HepG2 (cell line): ENCODE measurements around the gene NXPH1. TPM values are rescaled to one million over a fixed set of nuclear protein-coding genes. Genes with fewer than 3 reads are reported as not detected.

Experiments
- ATAC-seq: fragments of 200-7000 bp; cut with Tn5 transposase; 3 replicates; pipeline ENCODE4 v1.9.1; 2020; ENCODE audit warnings: mild to moderate bottlenecking, moderate library complexity
- BruUV-seq: library from RNA; stranded (reverse); fragments of 400-500 nt; replicated peaks from 2 replicates; lab custom pipeline; 2021; lab: Mats Ljungman, UMichigan
- CTCF ChIA-PET: fragments of 300-600 bp; formaldehyde crosslinking; extraction: SDS; loops from one replicate; lab custom pipeline; 2021; ENCODE audit warnings: low total read pairs, inconsistent platforms, low intra/inter-chr PET ratio; lab: Yijun Ruan, JAX
- POLR2A ChIA-PET: fragments of 350-600 bp; sonication (Branson Sonifier 250); formaldehyde crosslinking; loops from one replicate; lab custom pipeline; 2020; ENCODE audit warnings: antibody characterized with exemption, inconsistent platforms; lab: Yijun Ruan, JAX
- DNase-seq: peaks from one replicate; pipeline ENCODE4 v3.0.0-alpha.2; 2015; ENCODE audit warnings: low spot score
- FAIRE-seq: peaks from 3 replicates; lab custom pipeline; 2011; peaks lifted over from hg19 to GRCh38; lab: Jason Lieb, UNC
- H2AFZ ChIP-seq: one replicate; pipeline ENCODE4 v1.6.1; 2011; ENCODE audit warnings: low read length, inconsistent platforms
- H3K27ac ChIP-seq: fragments of 300-600 bp; 3 replicates; pipeline ENCODE4 v1.8.0; 2011; ENCODE audit warnings: mixed run types, mild to moderate bottlenecking, mixed read lengths, low read length, inconsistent platforms; ENCODE audit not compliant: insufficient read depth; ENCODE audit errors: extremely low read length
- H3K27me3 ChIP-seq, 2 experiments: fragments of 200-600 bp in 1 of 2; 2 replicates in 1 of 2; 3 replicates in 1 of 2; pipeline versions ENCODE4 v1.6.0 to v1.8.0; 2011; ENCODE audit warnings: low read length in 2 of 2, mild to moderate bottlenecking in 2 of 2, moderate library complexity in 2 of 2, inconsistent platforms in 1 of 2; ENCODE audit not compliant: insufficient read depth in 2 of 2, control insufficient read depth in 1 of 2
- H3K36me3 ChIP-seq, 2 experiments: fragments of 200-600 bp in 1 of 2; replicated peaks in 1 of 2; 2 replicates in 1 of 2; 3 replicates in 1 of 2; pipeline versions ENCODE4 v1.5.1 to v1.8.0; 2011; ENCODE audit warnings: low read length in 2 of 2, inconsistent platforms in 1 of 2; ENCODE audit not compliant: insufficient read depth in 2 of 2, control insufficient read depth in 1 of 2
- H3K4me1 ChIP-seq: 2 replicates; pipeline ENCODE4 v1.5.1; 2012; ENCODE audit warnings: low read length, inconsistent platforms; ENCODE audit not compliant: insufficient read depth
- H3K4me2 ChIP-seq: 2 replicates; pipeline ENCODE4 v1.6.0; 2011; ENCODE audit warnings: low read depth, low read length, inconsistent platforms
- H3K4me3 ChIP-seq, 3 experiments: fragments of 200-600 bp in 1 of 3; sonication (generic), shearing (Covaris generic) in 1 of 3; replicated peaks in 1 of 3; 2 replicates each; pipeline ENCODE4 v1.5.1; 2011 to 2016; ENCODE audit warnings: low read length in 3 of 3, inconsistent platforms in 2 of 3, low read depth in 2 of 3, mild to moderate bottlenecking in 2 of 3, control low read depth in 1 of 3, mixed read lengths in 1 of 3; ENCODE audit not compliant: insufficient read depth in 1 of 3
- H3K79me2 ChIP-seq: one replicate; pipeline ENCODE4 v1.6.1; 2011; ENCODE audit warnings: low read length, inconsistent platforms; ENCODE audit not compliant: insufficient read depth
- H3K9ac ChIP-seq: 2 replicates; pipeline ENCODE4 v1.6.0; 2011; ENCODE audit warnings: mild to moderate bottlenecking, low read depth, low read length, inconsistent platforms; ENCODE audit not compliant: insufficient read depth
- H3K9me3 ChIP-seq: 2 replicates; pipeline ENCODE4 v1.5.1; 2012; ENCODE audit warnings: mild to moderate bottlenecking, low read length
- H4K20me1 ChIP-seq: 2 replicates; pipeline ENCODE4 v1.6.0; 2011; ENCODE audit warnings: inconsistent platforms, mild to moderate bottlenecking, low read length, moderate library complexity; ENCODE audit not compliant: insufficient read depth
- BCLAF1 ChIP-seq: fragments of 450-650 bp; IDR thresholded peaks from 2 replicates; pipeline ENCODE4 v1.6.1; 2017; ENCODE audit warnings: mild to moderate bottlenecking
- CSRNP1 ChIP-seq: sonication (generic); formaldehyde crosslinking; IDR thresholded peaks from 2 replicates; pipeline ENCODE4 v1.8.1; 2023; ENCODE audit warnings: mild to moderate bottlenecking, missing genetic modification reagents
- DDIT3 ChIP-seq: sonication (generic); formaldehyde crosslinking; IDR thresholded peaks from 2 replicates; pipeline ENCODE4 v1.4.0; 2020; ENCODE audit warnings: mild to moderate bottlenecking, missing genetic modification reagents
- EEA1 ChIP-seq: sonication (generic); formaldehyde crosslinking; IDR thresholded peaks from 2 replicates; pipeline ENCODE4 v1.5.1; 2020; ENCODE audit warnings: mild to moderate bottlenecking, missing genetic modification reagents, borderline replicate concordance
- ELK4 ChIP-seq: sonication (generic); formaldehyde crosslinking; IDR thresholded peaks from 2 replicates; pipeline ENCODE4 v1.9.0; 2021; ENCODE audit warnings: missing genetic modification reagents, borderline replicate concordance
- ERF ChIP-seq: IDR thresholded peaks from 2 replicates; pipeline ENCODE4 v1.6.1; 2018; ENCODE audit warnings: missing biosample characterization, missing genetic modification reagents
- MED1 ChIP-seq: sonication (generic); formaldehyde crosslinking; IDR thresholded peaks from 2 replicates; pipeline ENCODE4 v1.4.0; 2020; ENCODE audit warnings: missing genetic modification reagents
- SCMH1 ChIP-seq: sonication (generic); formaldehyde crosslinking; IDR thresholded peaks from 2 replicates; pipeline ENCODE4 v1.9.0; 2021; ENCODE audit warnings: missing genetic modification reagents, mild to moderate bottlenecking, borderline replicate concordance
- SIN3A ChIP-seq: IDR thresholded peaks from 2 replicates; pipeline ENCODE4 v1.6.1; 2011; ENCODE audit warnings: low read depth, mild to moderate bottlenecking, control low read depth, low read length, borderline replicate concordance
- YEATS2 ChIP-seq: sonication (generic); formaldehyde crosslinking; IDR thresholded peaks from 2 replicates; pipeline ENCODE4 v1.4.0; 2020; ENCODE audit warnings: missing genetic modification reagents, borderline replicate concordance
- ZNF251 ChIP-seq: sonication (generic); formaldehyde crosslinking; IDR thresholded peaks from 2 replicates; pipeline ENCODE4 v1.9.0; 2021; ENCODE audit warnings: mild to moderate bottlenecking, missing genetic modification reagents
- ZNF333 ChIP-seq: sonication (generic); formaldehyde crosslinking; IDR thresholded peaks from 2 replicates; pipeline ENCODE4 v1.4.0; 2020; ENCODE audit warnings: mild to moderate bottlenecking, missing genetic modification reagents, borderline replicate concordance
- ZNF367 ChIP-seq: sonication (generic); formaldehyde crosslinking; IDR thresholded peaks from 2 replicates; pipeline ENCODE4 v1.4.0; 2020; ENCODE audit warnings: missing genetic modification reagents, borderline replicate concordance
- ZNF556 ChIP-seq: sonication (generic); formaldehyde crosslinking; IDR thresholded peaks from 2 replicates; pipeline ENCODE4 v1.4.0; 2020; ENCODE audit warnings: mild to moderate bottlenecking, missing genetic modification reagents, borderline replicate concordance
- ZNF607 ChIP-seq: sonication (generic); formaldehyde crosslinking; IDR thresholded peaks from 2 replicates; pipeline ENCODE4 v1.5.1; 2020; ENCODE audit warnings: missing genetic modification reagents, mild to moderate bottlenecking, borderline replicate concordance
- ZNF747 ChIP-seq: sonication (generic); formaldehyde crosslinking; IDR thresholded peaks from 2 replicates; pipeline ENCODE4 v1.8.1; 2023; ENCODE audit warnings: missing genetic modification reagents, mild to moderate bottlenecking, borderline replicate concordance
- ZNF816 ChIP-seq: sonication (generic); formaldehyde crosslinking; IDR thresholded peaks from 2 replicates; pipeline ENCODE4 v1.8.0; 2022; ENCODE audit warnings: missing genetic modification reagents, mild to moderate bottlenecking, borderline replicate concordance
- WGBS: methylation state at CpG from one replicate; pipeline ENCODE4 v1.1.6; 2017; ENCODE audit warnings: low lambda C conversion rate; 5-methylcytosine and 5-hydroxymethylcytosine counted together
- in situ Hi-C: cut with HindIII; loops from 2 replicates; pipeline ENCODE4 v1.10.0; 2017; ENCODE audit warnings: low pct_unique_long_range_greater_than_20kb; ENCODE audit not compliant: extremely low pct_ligation_motif_present
- intact Hi-C: fragments of 100-400 bp; cut with micrococcal nuclease; formaldehyde crosslinking; loops from one replicate; pipeline ENCODE4 v1.10.0; 2022; ENCODE audit not compliant: unreplicated experiment
- polyA plus RNA-seq, 8 experiments: library from polyadenylated mRNA; depleted of rRNA in 3 of 8; stranded (reverse) in 7 of 8; unstranded in 1 of 8; fragments of >200 nt; fragmentation: Illumina TruSeq in 4 of 8; extraction: Trizol in 4 of 8; gene quantifications; 2 replicates each; pipeline versions ENCODE4 v1.2.1 to v1.2.3, GENCODE V29; 2011 to 2016; ENCODE audit warnings: low read depth in 4 of 8, missing spikeins in 1 of 8, mixed read lengths in 1 of 8; ENCODE audit not compliant: insufficient read depth in 1 of 8
- total RNA-seq, 5 experiments: library from RNA; depleted of rRNA; stranded (reverse); fragments of >200 nt; fragmentation: Illumina TruSeq; extraction: Trizol; gene quantifications; 2 replicates each; pipeline ENCODE4 v1.2.3, GENCODE V29; 2016; ENCODE audit warnings: low read depth in 1 of 5

NXPH1 gene
- total and polyA plus RNA-seq, 2 of the 13 experiments (the other 11 are each of a cell fraction or from before 2014, with no cell fraction given), result not detected

GRCh38 chr7:8455426-8455825, 22.0 kb downstream of the NXPH1 start (continued):
- TF ChIP-seq CSRNP1 (CRISPR knock-in tag) (no peak), DDIT3 (CRISPR knock-in tag) (no peak)

- H3K9ac ChIP-seq, result no peak overlapping the region
- DNase-seq (no peak), ATAC-seq (no peak), FAIRE-seq (no peak)
- no peak overlapping the region for H2AFZ ChIP-seq
- H3K9me3 ChIP-seq, result no peaks in the 10 kb centered on the region
- H3K27me3 ChIP-seq, result no peaks in the 10 kb centered on the region
- H3K79me2 ChIP-seq, result no peaks in the 10 kb centered on the region
- no peak overlapping the region for H3K4me2 ChIP-seq
- no peak overlapping the region for H3K4me3 ChIP-seq
- no TSS peak for BruUV-seq
- intact Hi-C loops (no loop called here), in situ Hi-C loops (no loop called here)
- no peaks in the 10 kb centered on the region for H3K36me3 ChIP-seq
- H3K4me1 ChIP-seq, result no peaks in the 10 kb centered on the region
- no peak overlapping the region for H3K27ac ChIP-seq
- no peak for TF ChIP-seq ERF (CRISPR knock-in tag)
- no peak for TF ChIP-seq YEATS2
- TF ChIP-seq ELK4, result no peak
- TF ChIP-seq ZNF747 (CRISPR knock-in tag), result no peak
- TF ChIP-seq SIN3A, result no peak
- no peak for TF ChIP-seq ZNF816 (CRISPR knock-in tag)
- TF ChIP-seq BCLAF1, result no peak
- no peak for TF ChIP-seq ZNF367 (CRISPR knock-in tag)
- no peak for TF ChIP-seq SCMH1
- TF ChIP-seq ZNF333 (CRISPR knock-in tag), result no peak
- no peak for TF ChIP-seq EEA1 (CRISPR knock-in tag)
- no peak for TF ChIP-seq MED1 (CRISPR knock-in tag)
- no peak for TF ChIP-seq ZNF251 (CRISPR knock-in tag)
- no peak for TF ChIP-seq ZNF556 (CRISPR knock-in tag)
- TF ChIP-seq ZNF607 (CRISPR knock-in tag), result no peak
- ChIA-PET POLR2A (no interaction called here), CTCF (no interaction called here)
- H4K20me1 ChIP-seq, result no peaks in the 10 kb centered on the region
- WGBS, result 2% methylated on average over 2 of the region's 2 CpGs
These were observed 28.9 kb downstream of the NXPH1 start for GRCh38 chr7:8462309-8462708.
